HG03039 (cell line): ENCODE measurements around the gene CFAP61.
"Not testable (repeated sequence)": the region's sequence is repeated elsewhere in the genome, so short reads cannot be mapped to it uniquely, and the experiment has no call there.

Source experiments
- ATAC-seq: cut with Tn5 transposase; IDR thresholded peaks from one replicate; pipeline ENCODE4 v1.9.1; 2021; ENCODE audit warnings: mild to moderate bottlenecking, moderate library complexity; ENCODE audit not compliant: unreplicated experiment

The CFAP61 gene

DNA sequence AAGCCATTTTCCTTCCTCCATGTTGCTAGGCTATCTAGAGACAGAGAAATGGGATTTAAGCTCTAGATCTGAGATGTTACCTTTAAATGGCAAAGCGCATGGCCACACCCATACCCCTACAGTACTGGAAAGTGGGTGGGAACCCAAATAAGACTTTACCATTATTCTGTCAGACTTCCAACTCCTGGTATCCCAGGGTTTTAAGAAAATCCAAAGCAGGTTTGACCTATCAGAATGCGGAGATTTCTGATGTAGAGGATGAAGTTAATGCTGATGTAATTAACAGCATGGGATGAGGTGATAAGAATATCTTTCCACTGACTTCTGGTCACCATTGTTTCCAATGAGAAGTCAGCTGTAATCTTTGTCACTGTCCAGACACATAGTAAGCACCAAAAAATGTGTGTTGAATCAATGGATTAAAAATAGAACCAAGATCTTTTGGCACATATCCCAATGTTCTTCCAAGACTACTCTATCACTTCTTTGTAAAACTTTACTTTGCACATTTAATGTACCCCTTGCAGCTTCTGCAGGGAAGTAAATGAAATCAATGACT, 174.8 kb downstream of the CFAP61 start:
- ATAC-seq = no peak

DNA sequence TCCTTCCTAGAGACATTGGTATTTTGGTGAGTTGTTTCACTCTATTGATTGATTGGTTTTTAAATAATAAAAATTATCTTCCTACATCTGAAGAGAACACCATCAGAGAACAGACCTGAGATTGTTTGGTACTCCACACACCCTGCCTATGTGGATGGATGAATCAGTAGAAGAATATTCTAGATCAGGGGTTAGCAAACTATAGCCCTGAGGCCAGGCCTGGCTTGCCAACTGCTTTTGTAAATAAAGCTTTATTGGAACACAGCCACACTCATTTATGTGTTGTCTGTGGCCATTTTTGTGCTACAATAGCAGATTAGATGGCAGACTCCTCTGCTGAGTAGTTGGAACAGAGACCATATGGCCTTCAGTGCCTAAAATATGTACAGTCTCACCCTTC, 176.0 kb downstream of the CFAP61 start:
- no peak for ATAC-seq

DNA sequence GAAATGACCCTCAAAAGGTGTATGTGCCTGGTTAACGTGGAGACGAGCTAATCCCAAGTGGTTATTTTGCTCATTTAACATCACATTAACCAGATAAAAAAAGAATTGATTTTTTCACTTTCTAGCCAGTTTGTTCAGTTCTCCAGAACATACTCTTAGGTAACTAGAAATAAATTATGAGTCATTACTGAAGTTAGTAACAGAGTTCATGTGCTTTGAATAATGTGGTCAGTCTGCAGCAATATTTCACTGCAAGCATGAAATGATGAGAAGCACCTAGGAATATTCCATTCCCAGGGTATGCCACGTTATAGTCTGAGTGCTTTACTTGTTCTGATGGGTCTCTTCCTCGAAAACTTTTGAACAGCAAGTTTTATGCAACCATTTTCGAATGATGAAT, 177.3 kb downstream of the CFAP61 start:
- no peak for ATAC-seq

GRCh38 chr20:20230741-20231140, 178.4 kb downstream of the CFAP61 start:
- ATAC-seq = no peak

GRCh38 chr20:20231528-20232298, 179.4 kb downstream of the CFAP61 start:
- no peak for ATAC-seq

DNA sequence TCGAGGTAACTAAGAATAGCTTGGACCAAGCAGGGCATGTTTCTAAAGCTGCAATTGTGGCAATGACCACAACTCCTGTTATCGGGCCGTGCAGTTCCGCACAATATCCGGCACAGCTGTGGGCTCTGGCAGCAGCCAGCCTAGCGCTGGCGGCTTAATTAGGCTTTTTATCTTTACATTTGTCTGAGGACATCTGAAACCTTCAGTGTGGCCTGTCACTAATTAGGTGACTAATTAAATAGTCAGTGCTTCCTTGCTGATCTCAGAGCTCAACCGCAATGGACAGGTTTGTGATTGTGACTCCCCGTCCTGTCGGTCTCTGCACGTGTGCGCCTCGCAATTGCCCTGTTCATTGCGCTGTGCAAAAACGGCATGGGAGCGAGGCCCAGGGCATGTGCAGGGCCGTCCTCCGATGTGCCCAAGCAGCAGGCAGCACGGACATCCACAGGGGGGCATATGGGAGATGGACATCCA, 180.7 kb downstream of the CFAP61 start:
- ATAC-seq = no peak

DNA sequence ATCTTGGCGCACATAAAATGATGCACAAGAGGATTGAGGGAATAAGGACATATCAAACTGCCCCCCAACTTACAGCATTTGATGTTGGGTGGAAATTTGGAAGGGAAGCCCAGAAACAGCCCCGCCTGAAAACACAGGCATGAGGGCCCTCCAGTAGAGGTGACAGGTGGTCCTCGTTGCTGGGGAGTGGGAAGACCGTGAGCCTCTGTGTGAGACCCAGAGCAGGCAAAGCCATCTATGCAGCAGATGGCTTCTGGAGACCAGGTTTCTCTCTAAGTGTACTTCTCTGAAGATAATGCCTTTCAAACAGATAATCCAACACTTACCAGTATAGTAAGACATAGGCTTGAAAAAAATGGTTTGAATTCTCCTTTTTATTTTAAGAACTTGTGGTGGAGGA, 183.3 kb downstream of the CFAP61 start:
- ATAC-seq = no peak

DNA sequence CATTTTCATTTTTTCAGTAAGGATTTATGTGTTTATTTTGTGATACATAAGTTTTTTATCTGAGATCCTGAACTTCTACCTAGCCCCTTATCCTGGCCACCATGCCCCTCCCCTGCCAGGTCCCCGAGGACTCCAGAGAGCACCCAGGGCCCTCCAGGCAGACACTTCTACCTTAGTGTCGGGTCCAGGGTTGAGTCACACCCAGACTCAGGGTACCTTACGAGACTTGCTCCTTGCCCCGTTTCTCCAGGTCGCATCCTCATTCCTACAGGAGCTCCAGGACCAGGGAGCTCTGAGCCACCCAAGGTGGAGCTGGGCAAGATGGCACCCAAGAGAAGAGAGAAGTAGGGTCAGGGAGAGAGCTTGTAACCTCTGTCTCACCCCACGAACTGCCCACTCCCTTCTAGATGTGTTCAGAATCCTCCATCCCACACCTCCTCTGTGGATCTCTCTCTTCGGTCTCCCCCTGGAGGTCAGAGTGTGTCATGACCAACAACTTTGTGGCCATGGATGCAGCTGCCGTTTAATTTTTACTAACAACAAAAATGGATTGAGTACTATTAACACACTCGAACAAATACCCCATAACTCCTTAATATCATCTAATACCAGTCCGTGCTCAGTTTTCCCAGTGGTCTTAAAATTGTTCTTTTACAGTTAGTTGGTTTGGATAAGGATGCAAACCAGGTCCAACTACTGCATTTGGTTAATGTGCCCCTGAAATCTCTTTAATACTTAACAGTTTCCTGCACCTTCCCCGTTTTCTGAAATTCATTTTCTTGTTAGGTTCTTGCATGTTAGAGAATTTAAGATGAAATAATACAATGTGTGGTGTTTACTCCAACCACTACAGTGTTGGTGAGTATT, 185.0 kb downstream of the CFAP61 start:
- ATAC-seq = peak; percentile 56

DNA sequence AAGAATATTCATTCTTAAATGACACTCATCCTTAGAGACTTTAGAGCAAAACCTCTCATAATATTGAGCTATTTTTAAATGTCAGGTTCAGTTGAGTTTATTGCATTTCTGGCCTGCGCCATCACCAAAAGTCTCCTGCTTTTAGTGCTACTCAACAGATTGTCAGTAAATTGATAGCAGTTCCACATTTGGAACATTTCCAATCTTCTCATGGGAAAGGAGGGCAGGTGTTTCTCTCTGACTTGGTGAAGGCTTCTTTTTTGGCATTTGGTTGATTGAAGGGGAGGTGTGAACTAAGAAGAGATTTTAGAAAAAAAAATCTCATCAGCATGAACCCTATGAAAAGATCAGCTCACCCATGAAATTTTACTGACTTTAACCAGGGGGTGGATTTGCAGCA, 189.6 kb downstream of the CFAP61 start:
- no peak for ATAC-seq

- not testable (repeated sequence) for ATAC-seq
These were observed 192.1 kb downstream of the CFAP61 start for GRCh38 chr20:20244384-20244783.

DNA sequence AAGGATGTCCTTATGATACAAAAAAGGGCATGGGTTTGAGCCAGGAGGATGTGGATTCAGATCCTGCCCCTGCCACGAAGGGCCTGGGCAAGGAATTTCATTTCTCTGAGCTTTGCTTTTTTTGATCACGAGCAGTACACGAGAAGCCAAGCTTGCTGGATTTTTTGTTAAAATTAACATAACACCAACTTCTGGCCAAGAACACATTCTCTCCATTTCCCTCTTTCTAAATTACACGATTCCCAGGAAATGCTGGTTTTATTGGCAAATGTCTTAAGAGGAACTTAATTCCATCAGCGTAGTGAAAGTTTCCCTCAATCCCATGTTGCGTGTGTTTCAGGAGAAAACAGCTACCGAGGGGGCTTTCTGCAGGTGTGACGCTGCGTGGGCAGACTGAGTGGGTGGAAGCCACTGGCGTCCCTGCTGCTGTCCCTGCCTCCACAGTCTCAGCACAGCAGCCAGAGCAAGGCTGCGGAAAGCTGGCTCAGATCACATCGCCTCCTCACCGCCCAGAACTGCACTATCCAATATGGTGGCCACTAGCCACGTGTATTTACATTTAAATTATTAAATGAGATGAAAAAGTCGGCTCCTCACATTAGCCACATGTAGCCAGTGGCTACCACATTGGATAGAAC, 194.8 kb downstream of the CFAP61 start:
- no peak for ATAC-seq

DNA sequence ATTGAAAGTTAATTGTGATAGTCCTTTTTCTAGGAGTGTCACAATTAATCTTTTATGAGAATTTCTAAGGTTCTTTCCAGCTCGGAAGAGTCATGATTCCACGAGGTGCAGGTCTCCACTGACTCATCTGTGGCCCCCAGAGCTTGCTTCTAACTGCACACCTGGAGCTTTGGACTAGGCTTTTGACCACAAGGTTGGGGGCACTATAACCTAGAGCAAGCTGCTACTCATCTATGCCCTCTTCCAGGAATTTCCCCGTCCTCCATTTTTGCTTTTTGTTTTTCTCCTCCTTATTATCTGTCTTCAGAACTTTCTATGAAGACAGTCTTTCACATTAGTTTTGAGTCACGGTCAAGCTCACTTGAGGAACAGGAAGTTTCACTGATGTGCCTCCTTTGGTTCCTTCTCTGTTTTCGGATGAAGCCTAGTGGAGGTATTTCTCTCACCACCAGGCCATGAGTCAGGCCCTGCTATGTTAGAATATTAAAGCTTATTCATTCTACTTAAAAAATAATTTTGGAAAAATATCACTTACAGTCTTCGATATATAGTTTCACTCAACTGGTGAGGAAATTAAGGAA, 196.4 kb downstream of the CFAP61 start:
- ATAC-seq = no peak

DNA sequence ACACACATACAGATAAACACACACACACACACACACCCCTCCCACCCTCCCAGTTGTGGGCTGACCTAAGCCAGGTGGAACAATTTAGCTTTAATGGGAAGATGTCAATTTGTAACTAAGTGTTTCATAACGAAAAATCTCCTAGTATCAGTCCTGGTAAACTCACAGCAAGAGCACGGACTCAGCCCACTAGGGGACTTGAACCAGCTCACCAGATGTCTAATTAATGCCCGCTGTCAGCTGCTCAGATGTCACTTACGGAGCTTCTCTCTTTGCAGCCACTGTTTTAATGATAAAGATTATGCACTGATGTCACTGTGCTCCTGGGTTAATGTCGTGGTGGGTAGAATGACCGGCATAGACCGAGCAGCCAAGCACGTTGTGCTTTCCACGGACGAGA, 199.0 kb downstream of the CFAP61 start:
- no peak for ATAC-seq

DNA sequence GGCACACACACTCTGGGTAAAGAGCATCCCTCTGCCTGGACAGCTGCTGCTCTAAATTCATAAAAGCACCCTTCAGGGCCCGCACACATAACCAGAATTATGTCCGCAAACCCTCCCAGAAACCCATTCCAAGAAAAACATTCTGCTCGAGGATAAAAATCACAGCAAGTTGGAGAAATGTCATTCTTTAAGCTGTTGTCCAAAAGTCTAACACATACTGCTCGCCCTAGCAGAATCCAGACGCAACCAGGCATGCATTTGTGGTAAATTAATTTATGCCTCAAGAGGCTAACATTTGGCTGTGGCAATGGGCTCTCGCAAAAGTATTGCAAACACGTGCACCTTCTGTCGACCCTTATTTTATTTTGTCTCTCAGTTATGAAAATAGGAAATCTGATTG, 199.5 kb downstream of the CFAP61 start:
- ATAC-seq = no peak

- ATAC-seq = no peak
These were observed 200.9 kb downstream of the CFAP61 start for GRCh38 chr20:20253039-20253743.

DNA sequence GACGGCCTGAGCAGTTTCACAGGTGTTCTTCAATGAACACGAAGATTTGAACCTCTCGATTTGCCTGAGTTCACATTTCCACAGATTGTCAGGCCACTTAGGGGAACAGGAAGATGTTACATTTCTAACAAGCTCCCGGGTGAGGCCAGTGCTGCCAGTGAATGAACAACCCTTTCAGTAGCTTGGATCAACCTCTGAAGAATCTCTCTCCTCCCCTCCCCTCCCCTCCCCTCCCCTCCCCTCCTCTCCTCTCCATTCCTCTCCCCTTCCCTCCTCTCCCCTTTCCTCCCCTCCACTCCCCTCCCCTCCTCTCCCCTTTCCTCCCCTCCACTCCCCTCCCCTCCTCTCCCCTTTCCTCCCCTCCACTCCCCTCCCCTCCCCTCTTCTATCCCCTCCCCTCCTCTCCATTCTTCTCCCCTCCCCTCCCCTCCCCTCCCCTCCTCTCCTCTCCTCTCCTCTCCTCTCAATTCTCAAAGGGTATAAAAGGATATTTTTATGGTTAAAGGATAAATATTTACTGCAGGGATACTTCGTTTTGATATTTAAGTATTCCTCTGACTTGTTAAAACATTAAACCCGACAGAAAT, 201.5 kb downstream of the CFAP61 start:
- no peak for ATAC-seq

DNA sequence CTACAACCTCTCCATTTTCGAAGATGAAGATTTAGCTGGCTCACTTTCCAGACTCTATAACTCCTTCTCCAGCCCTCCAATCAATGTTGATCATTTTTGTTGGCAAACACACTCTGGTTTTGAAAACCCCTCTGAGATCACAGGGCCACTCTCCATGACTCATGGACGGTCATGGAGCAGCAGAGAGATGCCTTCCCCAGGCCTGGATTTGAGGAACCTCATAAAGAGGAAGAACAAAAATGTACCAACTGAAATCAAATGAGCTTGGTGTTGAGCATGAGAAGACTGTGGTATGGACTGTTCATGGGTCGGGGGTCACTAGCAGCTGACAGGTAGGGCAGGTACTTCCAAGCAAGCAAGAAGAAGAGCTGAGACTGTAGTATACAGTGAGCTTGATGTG, 202.8 kb downstream of the CFAP61 start:
- ATAC-seq = no peak

DNA sequence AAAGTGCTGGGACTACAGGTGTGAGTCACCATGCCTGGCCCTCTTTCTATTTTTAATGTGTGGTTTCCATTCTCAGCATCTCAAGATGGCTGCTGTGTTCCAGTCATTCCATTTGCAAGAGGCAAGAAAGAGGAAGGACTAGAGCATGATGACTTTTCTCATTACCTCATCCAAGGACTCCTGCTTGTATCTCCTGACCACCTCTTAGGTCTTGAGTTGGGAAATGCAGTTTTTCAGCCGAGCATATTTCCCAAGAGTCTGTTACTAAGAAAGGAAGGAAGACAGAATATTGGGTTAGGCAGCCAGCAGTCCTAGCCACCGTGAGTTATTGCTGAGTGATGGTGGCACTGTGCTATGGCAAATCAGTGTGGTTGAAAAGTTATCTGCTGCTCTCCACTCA, 207.2 kb downstream of the CFAP61 start:
- no peak for ATAC-seq

DNA sequence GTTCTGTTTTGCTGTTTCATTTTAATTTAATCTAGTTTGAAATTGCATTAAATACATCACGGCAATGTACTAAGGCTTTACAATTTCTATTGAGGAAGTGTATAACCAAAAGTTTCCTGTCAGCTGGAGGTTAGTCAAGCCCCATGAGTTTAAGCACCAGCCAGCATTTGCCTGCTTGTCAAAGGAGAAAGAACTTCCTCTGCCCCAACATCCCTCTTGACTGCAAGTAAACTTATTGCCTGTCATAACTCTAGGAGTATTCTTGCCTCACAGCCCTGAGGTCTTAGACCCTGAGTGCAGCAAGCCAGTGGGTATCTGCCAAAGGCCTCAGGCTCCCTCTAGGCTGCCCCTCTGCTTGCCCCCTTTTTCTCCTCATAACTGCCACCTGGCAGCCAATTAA, 208.8 kb downstream of the CFAP61 start:
- no peak for ATAC-seq

DNA sequence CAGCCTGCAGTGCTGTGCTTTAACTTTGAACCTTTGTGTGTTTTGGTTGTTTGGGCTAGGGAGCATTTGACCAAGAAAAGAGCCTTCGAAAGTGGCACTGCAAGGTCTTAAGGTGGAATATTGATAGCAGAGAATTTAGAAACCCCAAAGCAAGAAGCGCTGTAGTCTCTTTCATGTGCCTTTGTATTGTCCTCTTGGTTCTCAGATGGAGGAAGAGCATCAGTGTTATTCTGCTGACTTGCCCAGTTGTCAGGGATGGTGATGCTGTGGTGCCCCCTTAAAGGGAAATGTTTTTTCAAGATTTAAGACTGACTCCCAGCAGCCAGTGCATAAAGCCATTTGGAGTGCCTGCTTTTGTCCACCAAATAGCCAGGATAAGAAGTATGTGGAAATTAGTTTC, 212.9 kb downstream of the CFAP61 start:
- ATAC-seq = no peak
